Upper lobe of left lung (tissue), 4 donors: ENCODE results near the gene LHFPL3.

Experiments used
- CTCF ChIP-seq, 6 experiments: fragments of 450-650 bp in 4 of 6; fragments of 200-600 bp in 2 of 6; sonication (generic) in 2 of 6; IDR thresholded peaks; one replicate each; pipeline ENCODE4 v1.5.1; 2016 to 2019; ENCODE audit warnings: antibody characterized with exemption in 6 of 6
- POLR2A ChIP-seq, 4 donors: fragments of 450-650 bp; IDR thresholded peaks; one replicate each; pipeline ENCODE4 v1.5.1; 2016 to 2017; ENCODE audit warnings: antibody characterized with exemption in 4 of 4, mild to moderate bottlenecking in 2 of 4
- POLR2AphosphoS5 ChIP-seq, 2 donors: sonication (generic); formaldehyde crosslinking; IDR thresholded peaks; one replicate each; pipeline ENCODE4 v1.5.1; 2017; ENCODE audit warnings: antibody characterized with exemption in 2 of 2

- TF ChIP-seq CTCF (IDR thresholded peaks at IDR 0.05) (no peak), POLR2A (IDR thresholded peaks at IDR 0.05) (no peak), POLR2AphosphoS5 (IDR thresholded peaks at IDR 0.05) (no peak)
These were observed 124.8 kb downstream of the LHFPL3 start for GRCh38 chr7:104453190-104453589.
